Cardiac fibroblast (primary cell): ENCODE data around the gene RBM7.

Experiments
- DNase-seq, 2 donors: peaks; one replicate each; pipeline versions ENCODE4 v3.0.0 to v3.0.0-alpha.2; 2010; ENCODE audit warnings: low read depth in 2 of 2
- H3K4me3 ChIP-seq, 2 donors: replicated peaks in 1 of 2; 1 replicate in 1 of 2; 2 replicates in 1 of 2; pipeline ENCODE4 v1.5.1; 2011; ENCODE audit warnings: low read depth in 2 of 2, low read length in 2 of 2, mild to moderate bottlenecking in 2 of 2, moderate library complexity in 1 of 2
- CTCF ChIP-seq: IDR thresholded peaks from one replicate; pipeline ENCODE4 v1.5.1; 2011; ENCODE audit warnings: low read depth, mild to moderate bottlenecking, low read length, inconsistent platforms

RBM7 gene

GRCh38 chr11:114400216-114400914 lies at the start of gene RBM7, which contains the start of gene C11orf71:
Gene RBM7 (plus strand): TSS chr11:114400666. CDS start chr11:114400672, 6 bp downstream.
Gene C11orf71 (minus strand): TSS chr11:114400511. CDS start chr11:114400331, 180 bp downstream.
- DNase-seq: peak; percentile 99
- H3K4me3 ChIP-seq: peak within 1 kb of the TSS; percentile 60 to 76
- TF ChIP-seq CTCF: no peak

GRCh38 chr11:114353443-114353842 lies 47.0 kb upstream of the RBM7 start:
- peak in 1 of 2 donors; percentile 41 for DNase-seq
- no peak overlapping the region for H3K4me3 ChIP-seq
- TF ChIP-seq CTCF: no peak

- peak; percentile 72 to 96 for DNase-seq
- no peak overlapping the region for H3K4me3 ChIP-seq
- TF ChIP-seq CTCF: no peak
Measured at GRCh38 chr11:114354076-114354475, 46.4 kb upstream of the RBM7 start.

DNA sequence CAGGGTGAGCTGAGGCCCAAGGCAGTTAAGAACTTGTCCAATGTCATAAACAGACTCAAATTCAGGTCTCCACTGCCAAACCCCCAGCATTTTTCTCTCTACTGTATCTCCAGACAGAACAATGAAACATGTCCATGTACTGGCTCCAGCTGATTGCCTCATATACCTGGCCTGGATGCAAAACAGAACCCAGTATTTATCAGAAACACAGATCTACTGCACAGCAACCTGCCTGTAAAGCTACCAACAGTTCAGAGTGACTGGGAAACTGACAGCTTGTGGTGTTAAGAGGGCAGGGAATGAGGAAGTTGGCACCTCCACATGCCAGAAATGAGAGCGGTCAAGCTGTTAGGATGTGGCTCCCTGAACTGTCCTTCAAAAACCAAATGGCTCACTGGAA lies 41.8 kb upstream of the RBM7 start:
- H3K4me3 ChIP-seq: no peak overlapping the region
- DNase-seq: peak; percentile 18 to 49
- no peak for TF ChIP-seq CTCF

GRCh38 chr11:114359342-114359741 lies 41.1 kb upstream of the RBM7 start:
- no peak overlapping the region for H3K4me3 ChIP-seq
- DNase-seq: peak; percentile 13 to 73
- TF ChIP-seq CTCF: no peak

DNA sequence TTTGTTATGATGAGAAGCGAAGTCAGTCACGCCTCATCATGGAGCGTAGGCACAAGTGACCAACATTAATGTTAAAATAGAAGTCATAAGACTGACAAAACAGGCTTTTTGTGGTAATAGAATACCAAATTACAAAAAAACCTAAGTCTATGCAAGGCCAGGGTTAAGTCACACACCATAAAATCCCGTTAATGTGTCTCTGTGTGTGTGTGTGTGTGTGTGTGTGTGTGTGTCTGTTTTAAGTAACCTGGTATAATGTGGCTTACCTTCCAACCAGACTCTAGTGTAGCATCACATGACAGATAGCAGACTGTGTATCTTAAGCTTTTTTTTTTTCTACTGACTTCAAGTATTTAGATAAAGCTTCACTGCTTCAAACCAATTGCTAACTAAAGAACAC lies 38.1 kb upstream of the RBM7 start:
- DNase-seq: no peak

More for the DNA sequence above, 38.1 kb upstream of the RBM7 start:
- H3K4me3 ChIP-seq: no peak overlapping the region
- no peak for TF ChIP-seq CTCF
